Measurements from ENCODE around the gene ENG. TPM values are rescaled to one million over a fixed set of nuclear protein-coding genes. Genes with fewer than 3 reads are reported as not detected.

ENG gene
- total RNA-seq, 1 experiment from 2014 or later = 3.0 TPM

GRCh38 chr9:127776924-127777289 lies 77.6 kb downstream of the ENG start:
- no peak for DNase-seq (ENCODE audit: low spot score)

DNA sequence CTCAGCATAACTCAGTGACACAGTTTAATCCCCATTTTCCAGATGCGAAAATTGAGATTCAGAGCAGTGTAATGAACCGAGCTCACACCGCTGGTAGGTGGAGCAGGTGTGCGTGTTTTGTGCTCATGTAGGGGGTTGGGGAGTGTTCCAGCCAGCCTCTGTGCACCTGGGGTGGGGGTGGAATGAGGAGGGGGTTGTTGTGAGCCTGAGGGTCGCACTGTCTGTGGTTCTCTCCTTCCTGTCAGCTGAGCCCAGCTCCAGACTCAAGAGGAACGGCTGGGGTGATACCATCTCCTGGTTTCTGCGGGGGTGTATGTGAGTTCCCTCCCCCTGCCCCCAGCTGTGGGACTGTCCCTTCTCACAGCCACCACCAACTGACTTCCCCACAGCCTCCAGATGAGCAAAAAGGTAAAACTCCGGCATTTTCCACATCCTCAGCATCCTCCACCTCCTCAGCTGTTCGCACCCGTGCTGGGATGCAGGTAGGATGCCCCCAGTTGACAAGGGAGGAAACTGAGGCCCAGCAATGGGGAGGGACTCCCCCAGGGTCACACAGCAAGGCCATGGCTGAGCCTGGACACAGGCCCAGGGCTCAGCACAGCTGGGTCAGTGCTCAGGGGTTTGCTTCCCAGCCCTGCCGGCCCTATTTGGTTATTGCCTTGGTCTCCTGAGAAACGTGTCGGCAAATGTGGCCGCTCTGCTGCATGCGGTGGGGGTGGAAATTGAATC lies 78.1 kb downstream of the ENG start:
- DNase-seq (ENCODE audit: low spot score) = no peak

- no peak for DNase-seq (ENCODE audit: low spot score)
These were observed 80.5 kb downstream of the ENG start for GRCh38 chr9:127773981-127774380.

DNA sequence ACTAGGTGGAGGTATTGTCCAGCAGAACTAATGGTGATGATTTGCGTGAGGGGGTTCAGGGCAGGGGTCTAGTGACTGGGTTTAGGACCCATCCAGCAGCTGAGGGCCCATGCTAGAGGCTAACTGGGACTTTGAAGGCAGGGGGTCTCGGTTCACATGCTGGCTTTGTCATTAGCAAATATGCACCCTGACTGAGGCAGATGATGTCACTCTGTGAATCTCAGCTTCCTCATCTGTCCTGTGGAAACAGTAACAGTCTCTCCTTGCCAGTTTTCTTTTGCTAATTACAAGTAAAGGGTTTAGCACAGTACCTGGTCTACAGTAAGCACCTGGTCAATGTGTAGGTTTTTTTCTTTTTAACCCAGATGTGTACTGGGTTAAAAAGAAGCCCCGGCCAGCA lies 81.2 kb downstream of the ENG start:
- no peak for DNase-seq (ENCODE audit: low spot score)

DNA sequence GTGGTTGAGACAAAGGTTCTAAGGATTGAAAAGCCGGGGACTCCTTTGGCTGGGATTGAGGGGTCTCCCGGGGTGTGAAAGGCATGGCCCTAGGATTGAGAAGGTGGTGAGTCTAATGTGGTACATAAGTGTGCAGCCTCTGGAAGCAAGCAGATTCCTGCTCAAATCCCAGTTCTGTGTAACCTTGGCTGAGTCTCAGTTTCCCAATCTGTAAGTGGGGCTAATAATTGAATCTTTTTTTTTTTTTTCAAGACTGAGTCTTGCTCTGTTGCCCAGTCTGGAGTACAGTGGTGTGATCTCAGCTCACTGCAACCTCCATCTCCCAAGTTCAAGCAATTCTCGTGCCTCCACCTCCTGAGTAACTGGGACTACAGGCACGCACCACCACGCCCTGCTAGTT lies 81.9 kb downstream of the ENG start:
- DNase-seq (ENCODE audit: low spot score) = no peak

GRCh38 chr9:127771570-127772189 lies 82.8 kb downstream of the ENG start:
- DNase-seq (ENCODE audit: low spot score) = no peak

DNA sequence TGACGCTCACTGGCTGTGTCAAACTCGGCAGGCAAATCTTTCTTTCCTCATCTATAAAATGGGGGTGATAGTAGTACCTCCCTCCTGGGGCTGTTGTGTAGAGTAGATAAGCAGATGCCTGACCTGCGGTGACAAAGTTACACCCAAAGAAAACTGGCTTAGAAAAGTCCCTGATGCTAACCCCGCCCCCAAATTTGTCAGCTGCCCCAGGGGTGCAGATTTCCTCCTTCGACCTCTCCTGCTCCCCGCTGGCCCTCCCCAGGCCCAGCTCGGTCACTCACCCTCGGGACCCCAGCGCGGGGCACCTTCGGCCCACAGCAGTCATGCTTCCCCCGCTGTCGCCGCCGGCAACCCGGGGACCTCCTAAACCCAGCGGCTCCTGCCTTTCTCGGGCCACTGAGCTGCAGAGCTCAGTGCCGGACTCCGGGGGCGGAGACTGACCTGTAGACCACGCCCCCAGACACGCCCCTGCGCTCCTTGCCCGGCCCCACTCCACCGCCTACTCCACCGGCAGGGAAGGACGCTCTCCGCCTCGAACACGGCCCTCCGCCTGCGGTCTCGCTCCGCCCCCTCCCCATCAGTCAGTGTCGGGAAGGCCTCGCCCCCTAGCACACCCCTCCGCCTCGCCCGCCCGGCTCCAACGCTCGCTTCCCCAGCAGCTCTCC lies 83.4 kb downstream of the ENG start:
- peak; percentile 98 for DNase-seq (ENCODE audit: low spot score)

- no peak for DNase-seq (ENCODE audit: low spot score)
These were observed 83.9 kb downstream of the ENG start for GRCh38 chr9:127770583-127770904.

DNA sequence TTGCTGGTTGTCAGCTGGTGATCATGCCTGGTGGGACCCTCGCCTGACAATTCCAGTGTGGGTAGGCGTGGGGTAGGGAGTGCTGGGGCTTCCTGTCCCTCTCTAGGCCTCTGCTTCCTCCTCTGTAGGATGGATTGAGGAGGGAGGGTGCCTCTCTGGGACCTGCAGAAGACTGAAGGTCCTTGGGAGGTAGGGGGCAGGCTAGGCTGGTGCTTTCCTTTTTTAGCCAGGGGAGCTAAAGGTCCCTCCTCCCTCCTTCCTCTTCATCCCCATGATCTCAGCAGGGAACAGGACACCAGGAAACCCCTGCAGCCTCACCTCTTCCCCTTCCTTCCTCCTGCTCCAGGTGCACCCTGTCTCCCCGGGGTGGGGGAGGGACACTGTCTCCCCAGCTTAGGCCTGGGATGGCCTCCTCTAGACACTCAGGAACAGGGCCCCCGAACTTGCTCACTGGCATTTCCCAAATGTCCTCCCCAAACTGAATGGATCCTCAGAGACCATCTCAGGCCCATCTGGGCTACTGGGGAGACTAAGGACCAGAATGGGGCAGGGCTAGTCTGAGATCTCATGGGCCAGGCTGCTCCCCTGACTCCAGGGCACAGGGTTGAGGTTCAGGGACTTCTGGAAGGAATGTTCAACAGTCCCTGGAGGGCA lies 84.4 kb downstream of the ENG start:
- DNase-seq (ENCODE audit: low spot score) = no peak

DNA sequence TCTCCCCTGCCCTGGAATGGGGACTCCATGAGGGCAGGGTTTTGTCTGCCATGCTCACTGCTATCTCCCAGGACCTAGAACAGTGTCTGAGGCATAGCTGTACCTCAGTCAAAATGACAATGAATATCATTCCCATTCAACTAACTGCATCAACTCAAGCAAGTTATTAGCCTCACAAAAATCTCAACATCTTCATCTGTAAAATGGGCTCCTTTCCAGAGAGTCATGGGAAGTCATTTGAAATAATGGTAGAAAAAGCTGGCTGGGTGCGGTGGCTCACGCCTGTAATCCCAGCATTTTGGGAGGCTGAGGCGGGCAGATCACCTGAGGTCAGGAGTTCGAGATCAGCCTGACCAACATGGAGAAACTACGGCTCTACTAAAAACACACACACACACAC lies 85.4 kb downstream of the ENG start:
- DNase-seq (ENCODE audit: low spot score) = no peak

DNA sequence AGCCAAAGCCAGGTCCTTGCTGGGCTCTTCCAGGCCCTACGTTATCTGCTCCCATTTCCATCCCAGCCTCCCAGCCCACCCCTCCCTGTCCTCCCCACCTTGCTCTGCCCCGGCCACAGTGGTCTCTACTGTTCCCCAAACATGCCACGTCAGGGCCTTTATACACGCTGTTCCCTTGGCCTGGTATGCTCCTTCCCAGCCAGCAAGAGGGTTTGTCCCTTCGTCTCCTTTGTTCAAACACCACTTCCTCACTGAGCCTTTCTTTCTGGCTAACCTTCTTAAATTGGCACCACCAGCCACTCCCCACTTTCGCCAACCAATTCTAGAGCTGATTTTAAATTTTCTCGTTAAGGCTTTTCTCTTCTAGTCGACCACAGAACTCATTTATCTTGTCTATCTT lies 85.8 kb downstream of the ENG start:
- no peak for DNase-seq (ENCODE audit: low spot score)

GRCh38 chr9:127767909-127768331 lies 86.5 kb downstream of the ENG start:
- DNase-seq (ENCODE audit: low spot score) = no peak

DNA sequence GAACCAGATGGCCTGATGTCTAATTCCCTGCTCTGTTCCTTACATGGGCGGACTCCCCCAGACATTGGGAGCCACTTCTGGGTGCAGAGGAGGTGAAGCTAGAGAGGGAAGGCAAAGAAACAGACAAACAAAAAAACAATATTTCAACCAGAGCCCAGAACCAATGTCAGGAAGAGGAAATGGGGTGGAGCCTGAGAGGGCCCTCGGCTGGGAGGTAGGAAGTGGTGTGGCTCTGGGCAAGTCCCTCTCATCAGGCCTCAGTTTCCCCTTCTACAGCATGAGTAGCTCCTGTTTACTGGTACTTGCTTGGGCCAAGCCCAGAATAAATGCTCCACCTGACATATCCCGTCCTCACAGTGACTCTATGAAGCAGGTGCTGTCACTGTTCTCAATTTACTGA lies 87.0 kb downstream of the ENG start:
- no peak for DNase-seq (ENCODE audit: low spot score)

DNA sequence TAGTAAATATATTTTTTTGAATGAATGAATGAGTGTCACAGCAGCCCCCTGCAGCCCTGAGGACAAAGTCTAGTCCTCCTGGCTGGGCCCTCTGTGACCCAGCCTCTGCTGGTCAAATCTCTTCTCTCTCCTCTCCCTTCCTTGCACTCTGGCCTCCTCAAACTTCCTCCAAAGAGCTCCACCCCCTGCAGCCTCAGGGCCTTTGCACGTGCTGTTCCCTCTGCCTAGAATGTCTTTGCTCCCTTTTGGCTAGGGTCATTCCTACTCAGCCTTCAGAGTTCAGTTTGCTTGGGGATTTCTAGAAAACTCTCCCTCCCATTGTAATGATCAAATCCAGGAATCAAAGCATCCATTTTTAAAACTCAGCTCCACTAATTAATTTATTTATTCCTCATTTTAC lies 89.0 kb downstream of the ENG start:
- no peak for DNase-seq (ENCODE audit: low spot score)

Other genes with a start within 250 kb of the ENG start
- gene STXBP1, start 242.4 kb downstream of the ENG start, total RNA-seq (2014; rRNA removed; shearing (Covaris generic)) = 7.2 and 18.8 TPM in 2 replicates
- not detected in 2 replicates for gene CFAP157, start 147.7 kb downstream of the ENG start, total RNA-seq (2014; rRNA removed; shearing (Covaris generic))
- 9.9 and 11.4 TPM in 2 replicates for gene PTRH1, start 139.0 kb downstream of the ENG start, total RNA-seq (2014; rRNA removed; shearing (Covaris generic))
- gene TTC16, start 138.6 kb downstream of the ENG start, total RNA-seq (2014; rRNA removed; shearing (Covaris generic)) = not detected in 2 replicates
- 6.3 and 11.5 TPM in 2 replicates for gene TOR2A, start 119.4 kb downstream of the ENG start, total RNA-seq (2014; rRNA removed; shearing (Covaris generic))
- gene SH2D3C, start 76.0 kb downstream of the ENG start, total RNA-seq (2014; rRNA removed; shearing (Covaris generic)) = 0.12 and 0.23 TPM in 2 replicates
- gene CDK9, start 68.6 kb downstream of the ENG start, total RNA-seq (2014; rRNA removed; shearing (Covaris generic)) = 22.8 and 24.8 TPM in 2 replicates
- 32.8 and 49.8 TPM in 2 replicates for gene FPGS, start 51.8 kb downstream of the ENG start, total RNA-seq (2014; rRNA removed; shearing (Covaris generic))
- gene AK1, start 23.0 kb upstream of the ENG start, total RNA-seq (2014; rRNA removed; shearing (Covaris generic)) = 25.3 and 45.7 TPM in 2 replicates
- 12.4 and 14.8 TPM in 2 replicates for gene ST6GALNAC6, start 44.9 kb upstream of the ENG start, total RNA-seq (2014; rRNA removed; shearing (Covaris generic))
- 5.2 and 12.8 TPM in 2 replicates for gene ST6GALNAC4, start 62.4 kb upstream of the ENG start, total RNA-seq (2014; rRNA removed; shearing (Covaris generic))
- gene PIP5KL1, start 76.1 kb upstream of the ENG start, total RNA-seq (2014; rRNA removed; shearing (Covaris generic)) = 0.95 and 2.6 TPM in 2 replicates
- gene DPM2, start 83.2 kb upstream of the ENG start, total RNA-seq (2014; rRNA removed; shearing (Covaris generic)) = 31.1 and 35.4 TPM in 2 replicates
- 7.6 and 10.6 TPM in 2 replicates for gene EEIG1, start 126.3 kb upstream of the ENG start, total RNA-seq (2014; rRNA removed; shearing (Covaris generic))
- 6.5 and 12.3 TPM in 2 replicates for gene NAIF1, start 212.7 kb upstream of the ENG start, total RNA-seq (2014; rRNA removed; shearing (Covaris generic))
- gene SLC25A25, start 213.6 kb upstream of the ENG start, total RNA-seq (2014; rRNA removed; shearing (Covaris generic)) = 4.7 and 5.8 TPM in 2 replicates

Measured in H4 (cell line).